SH-SY5Y (cell line): Measurements from ENCODE around the gene USP15.

Experiments
- GATA2 ChIP-seq: IDR thresholded peaks from 2 replicates; pipeline ENCODE4 v1.6.1; 2011; ENCODE audit warnings: mild to moderate bottlenecking, low read depth, low read length
- GATA3 ChIP-seq: IDR thresholded peaks from 2 replicates; pipeline ENCODE4 v1.6.1; 2011; ENCODE audit warnings: low read depth, mild to moderate bottlenecking, low read length, moderate library complexity

The USP15 gene

GRCh38 chr12:62264706-62265105 is 4.5 kb downstream of the USP15 start:
- no peak for TF ChIP-seq GATA3
- no peak for TF ChIP-seq GATA2

GRCh38 chr12:62265511-62265910 is 5.3 kb downstream of the USP15 start:
- no peak for TF ChIP-seq GATA2
- TF ChIP-seq GATA3 = no peak

GRCh38 chr12:62267026-62267425 is 6.8 kb downstream of the USP15 start:
- TF ChIP-seq GATA2 (no peak), GATA3 (no peak)

GRCh38 chr12:62267480-62267879 is 7.3 kb downstream of the USP15 start:
- no peak for TF ChIP-seq GATA2
- no peak for TF ChIP-seq GATA3

GRCh38 chr12:62268956-62269355 is 8.8 kb downstream of the USP15 start:
- no peak for TF ChIP-seq GATA3
- TF ChIP-seq GATA2 = no peak

GRCh38 chr12:62269464-62270228 is 9.4 kb downstream of the USP15 start:
- TF ChIP-seq GATA3 = no peak
- TF ChIP-seq GATA2 = no peak

- TF ChIP-seq GATA3 (no peak), GATA2 (no peak)
Observed at GRCh38 chr12:62270384-62270783, 10.2 kb downstream of the USP15 start.

- TF ChIP-seq GATA3 = no peak
- no peak for TF ChIP-seq GATA2
Observed at GRCh38 chr12:62270872-62271271, 10.7 kb downstream of the USP15 start.

GRCh38 chr12:62272936-62273552 is 12.8 kb downstream of the USP15 start:
- TF ChIP-seq GATA3 (no peak), GATA2 (no peak)

- no peak for TF ChIP-seq GATA2
- no peak for TF ChIP-seq GATA3
Observed at GRCh38 chr12:62273724-62274380, 13.6 kb downstream of the USP15 start.

GRCh38 chr12:62278022-62278421 is 17.8 kb downstream of the USP15 start:
- TF ChIP-seq GATA2 = no peak
- TF ChIP-seq GATA3 = no peak

GRCh38 chr12:62279058-62279457 is 18.9 kb downstream of the USP15 start:
- no peak for TF ChIP-seq GATA2
- TF ChIP-seq GATA3 = no peak

GRCh38 chr12:62279961-62280360 is 19.8 kb downstream of the USP15 start:
- TF ChIP-seq GATA2 (no peak), GATA3 (no peak)

- TF ChIP-seq GATA2 (no peak), GATA3 (no peak)
Observed at GRCh38 chr12:62282057-62282774, 22.0 kb downstream of the USP15 start.

GRCh38 chr12:62284749-62285148 is 24.5 kb downstream of the USP15 start:
- TF ChIP-seq GATA2 (no peak), GATA3 (no peak)
